Prostate gland (tissue), 2 donors: ENCODE data around the gene LCOR. TPM values are rescaled to one million over a fixed set of nuclear protein-coding genes. Genes with fewer than 3 reads are reported as not detected.

Experiments
- DNase-seq: peaks from one replicate; pipeline ENCODE4 v3.0.0-alpha.2; 2019; ENCODE audit warnings: low spot score
- H3K27ac ChIP-seq, 2 donors: fragments of 200-600 bp; sonication (generic); 2 replicates each; pipeline ENCODE4 v1.5.1; 2017 to 2019
- H3K27me3 ChIP-seq: fragments of 200-600 bp; sonication (generic); replicated peaks from 2 replicates; pipeline ENCODE4 v1.5.1; 2019; ENCODE audit not compliant: insufficient read depth
- H3K36me3 ChIP-seq, 2 donors: fragments of 200-600 bp; sonication (generic); 1 replicate in 1 of 2; 2 replicates in 1 of 2; pipeline versions ENCODE4 v1.5.1 to v1.8.1; 2017 to 2019
- H3K4me1 ChIP-seq: fragments of 200-600 bp; sonication (generic); replicated peaks from 2 replicates; pipeline ENCODE4 v1.5.1; 2019
- H3K4me3 ChIP-seq, 2 donors: fragments of 200-600 bp; sonication (generic); 2 replicates each; pipeline ENCODE4 v1.5.1; 2017 to 2019
- H3K9me3 ChIP-seq: fragments of 200-600 bp; sonication (generic); 2 replicates; pipeline ENCODE4 v1.5.1; 2017
- POLR2A ChIP-seq: fragments of 450-650 bp; IDR thresholded peaks from one replicate; pipeline ENCODE4 v1.6.1; 2016; ENCODE audit warnings: antibody characterized with exemption, mild to moderate bottlenecking
- POLR2AphosphoS5 ChIP-seq: sonication (generic); formaldehyde crosslinking; IDR thresholded peaks from one replicate; pipeline ENCODE4 v1.6.1; 2017; ENCODE audit warnings: antibody characterized with exemption
- WGBS: methylation state at CpG from one replicate; pipeline ENCODE4 v1.1.5; 2018; 5-methylcytosine and 5-hydroxymethylcytosine counted together
- intact Hi-C: fragments of 100-400 bp; cut with DNase I; formaldehyde crosslinking; loops from one replicate; pipeline ENCODE4 v1.14.2; 2022
- total RNA-seq, 2 donors: library from RNA; depleted of rRNA; stranded (reverse); fragments of >200 nt; gene quantifications; one replicate each; pipeline ENCODE4 v1.1.0, GENCODE V29; 2016
- TF ChIP-seq, protein P1 (sequence below), 4 experiments: fragments of 200-600 bp in 2 of 4; fragments of 450-650 bp in 2 of 4; sonication (generic) in 2 of 4; IDR thresholded peaks; 1 replicate in 3 of 4; 2 replicates in 1 of 4; pipeline ENCODE4 v1.5.1; 2016 to 2019; ENCODE audit warnings: antibody characterized with exemption in 4 of 4, mild to moderate bottlenecking in 2 of 4, moderate library complexity in 2 of 4

LCOR gene
- total RNA-seq, 2 donors from 2014 or later: 32.8 to 40.0 TPM

DNA sequence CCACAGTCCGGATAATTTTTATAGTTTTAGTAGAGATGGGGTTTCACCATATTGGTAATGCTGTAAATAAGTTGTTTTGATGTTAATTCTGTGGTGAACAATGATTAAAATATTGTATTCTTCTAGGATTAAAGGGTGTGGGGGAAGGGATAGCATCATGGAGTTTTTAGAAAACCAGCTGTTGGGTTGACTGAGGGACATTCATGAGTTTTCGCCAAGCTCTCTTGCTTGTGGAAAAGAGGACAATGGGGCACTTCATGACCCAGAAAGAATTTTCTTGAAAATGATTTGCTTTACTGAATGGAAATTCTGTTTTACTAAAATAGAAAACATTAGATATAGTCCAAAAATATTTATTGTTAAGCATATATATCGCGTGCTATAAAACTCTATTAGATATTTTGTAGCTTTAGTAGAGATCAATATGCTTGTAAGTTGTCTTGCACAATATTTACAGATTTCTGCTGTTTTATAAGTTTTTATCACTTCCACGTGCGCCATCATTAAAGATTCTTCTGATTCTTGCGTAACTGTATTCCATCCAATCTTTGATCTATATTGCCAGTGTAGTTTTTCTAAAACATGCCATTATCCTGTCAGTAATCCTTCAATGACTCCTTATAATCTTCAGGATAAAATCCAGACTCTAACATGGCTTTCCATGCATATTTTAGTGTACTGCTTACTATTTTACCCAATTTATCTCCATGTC is 41.8 kb downstream of the LCOR start:
- Histone ChIP-seq H3K36me3 (no peaks in the 10 kb centered on the region), H3K9me3 (no peaks in the 10 kb centered on the region), H3K4me3 (no peak overlapping the region), H3K27me3 (no peaks in the 10 kb centered on the region), H3K27ac (no peak overlapping the region), H3K4me1 (no peaks in the 10 kb centered on the region)
- 94% methylated on average over 7 of the region's 7 CpGs for WGBS
- intact Hi-C loops: no loop called here
- TF ChIP-seq POLR2A (no peak), POLR2AphosphoS5 (no peak)
- TF ChIP-seq, protein P1, sequence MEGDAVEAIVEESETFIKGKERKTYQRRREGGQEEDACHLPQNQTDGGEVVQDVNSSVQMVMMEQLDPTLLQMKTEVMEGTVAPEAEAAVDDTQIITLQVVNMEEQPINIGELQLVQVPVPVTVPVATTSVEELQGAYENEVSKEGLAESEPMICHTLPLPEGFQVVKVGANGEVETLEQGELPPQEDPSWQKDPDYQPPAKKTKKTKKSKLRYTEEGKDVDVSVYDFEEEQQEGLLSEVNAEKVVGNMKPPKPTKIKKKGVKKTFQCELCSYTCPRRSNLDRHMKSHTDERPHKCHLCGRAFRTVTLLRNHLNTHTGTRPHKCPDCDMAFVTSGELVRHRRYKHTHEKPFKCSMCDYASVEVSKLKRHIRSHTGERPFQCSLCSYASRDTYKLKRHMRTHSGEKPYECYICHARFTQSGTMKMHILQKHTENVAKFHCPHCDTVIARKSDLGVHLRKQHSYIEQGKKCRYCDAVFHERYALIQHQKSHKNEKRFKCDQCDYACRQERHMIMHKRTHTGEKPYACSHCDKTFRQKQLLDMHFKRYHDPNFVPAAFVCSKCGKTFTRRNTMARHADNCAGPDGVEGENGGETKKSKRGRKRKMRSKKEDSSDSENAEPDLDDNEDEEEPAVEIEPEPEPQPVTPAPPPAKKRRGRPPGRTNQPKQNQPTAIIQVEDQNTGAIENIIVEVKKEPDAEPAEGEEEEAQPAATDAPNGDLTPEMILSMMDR (IDR thresholded peaks at IDR 0.05): no peak
- DNase-seq: no peak

DNA sequence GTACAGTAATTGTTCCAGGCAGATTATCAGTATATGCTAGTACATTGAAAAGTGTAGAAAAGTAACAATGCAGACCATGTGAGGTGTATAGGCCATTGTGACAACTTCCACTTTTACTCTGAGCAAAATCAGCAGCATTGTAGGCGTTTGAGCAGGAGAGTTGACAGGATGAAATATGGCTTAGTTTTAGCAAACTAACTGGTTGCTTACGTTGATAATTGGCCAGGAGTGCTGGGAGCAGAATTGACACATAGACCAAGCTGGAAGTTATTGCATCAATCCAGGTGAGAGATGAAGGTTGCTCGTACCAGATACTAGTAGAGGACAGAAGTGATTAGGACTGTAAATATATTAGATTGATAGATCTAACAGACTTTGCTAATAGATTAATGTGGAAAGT is 46.0 kb downstream of the LCOR start:
- Histone ChIP-seq H3K4me1 (no peaks in the 10 kb centered on the region), H3K4me3 (no peak overlapping the region), H3K9me3 (no peaks in the 10 kb centered on the region), H3K27ac (no peak overlapping the region), H3K36me3 (no peaks in the 10 kb centered on the region), H3K27me3 (no peaks in the 10 kb centered on the region)
- TF ChIP-seq, protein P1 (IDR thresholded peaks at IDR 0.05): no peak
- TF ChIP-seq POLR2AphosphoS5: no peak
- intact Hi-C loops: no loop called here
- no peak for DNase-seq
- WGBS: 34% methylated on average over 3 of the region's 3 CpGs

DNA sequence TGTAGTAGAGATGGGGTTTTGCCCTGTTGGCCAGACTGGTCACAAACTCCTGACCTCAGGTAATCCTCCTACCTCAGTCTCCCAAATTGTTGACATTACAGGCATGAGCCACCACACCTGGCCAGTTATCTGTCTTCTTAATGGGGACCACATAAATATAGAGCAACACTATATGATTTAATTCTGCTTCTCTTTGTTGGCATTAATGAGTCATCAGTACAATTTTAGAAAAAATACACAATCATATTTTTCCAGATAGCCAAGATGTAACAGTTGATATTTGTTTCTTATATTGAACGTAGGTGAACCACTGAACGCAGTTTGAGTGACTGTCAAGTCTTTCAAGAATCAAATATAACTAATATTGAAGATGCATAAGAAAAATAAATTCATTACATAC is 48.5 kb downstream of the LCOR start:
- 93% methylated on average over 2 of the region's 2 CpGs for WGBS

DNA sequence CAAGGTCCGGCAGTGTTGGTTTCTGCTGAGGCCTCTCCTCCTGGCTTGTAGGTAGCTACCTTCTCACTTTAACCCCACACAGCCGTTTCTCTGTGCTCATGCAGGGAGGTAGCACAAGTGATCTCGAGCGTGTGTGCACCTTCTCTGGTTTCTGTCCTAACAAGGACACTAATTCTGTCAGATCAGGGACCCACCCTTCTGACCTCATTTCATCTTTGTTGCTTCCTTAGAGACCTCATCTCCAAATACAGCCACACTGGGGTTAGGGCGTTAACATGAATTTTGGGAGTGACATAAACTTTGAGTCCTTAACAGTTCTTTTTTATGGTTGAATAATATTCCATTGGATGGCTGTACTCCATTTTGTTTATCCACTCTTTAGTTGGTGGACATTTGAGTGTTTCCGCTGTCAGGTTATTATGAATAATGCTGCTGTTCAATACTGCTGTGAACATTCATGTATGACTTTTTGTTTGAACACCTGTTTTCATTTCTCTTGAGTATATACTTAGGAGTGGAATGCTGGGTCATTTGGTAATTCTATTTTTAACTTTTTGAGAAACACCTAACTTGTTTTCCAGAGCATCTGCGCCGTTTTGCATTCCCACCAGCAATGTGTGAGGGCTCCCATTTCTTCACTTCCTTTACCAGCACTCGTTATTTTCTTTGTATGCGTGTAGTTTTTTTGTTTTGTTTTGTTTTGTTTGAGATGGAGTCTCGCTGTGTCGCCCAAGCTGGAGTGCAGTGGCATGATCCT is 57.5 kb downstream of the LCOR start:
- intact Hi-C loops: no loop called here
- DNase-seq: no peak

More for the DNA sequence above, 48.5 kb downstream of the LCOR start:
- Histone ChIP-seq H3K36me3 (no peaks in the 10 kb centered on the region), H3K27ac (no peak overlapping the region), H3K4me1 (no peaks in the 10 kb centered on the region), H3K4me3 (no peak overlapping the region), H3K9me3 (no peaks in the 10 kb centered on the region), H3K27me3 (no peaks in the 10 kb centered on the region)
- DNase-seq: no peak
- intact Hi-C loops: no loop called here
- TF ChIP-seq POLR2A (no peak), POLR2AphosphoS5 (no peak)
- TF ChIP-seq, protein P1 (IDR thresholded peaks at IDR 0.05): no peak

More for the DNA sequence above, 57.5 kb downstream of the LCOR start:
- Histone ChIP-seq H3K4me3 (no peak overlapping the region), H3K9me3 (no peaks in the 10 kb centered on the region), H3K27ac (no peak overlapping the region), H3K36me3 (no peaks in the 10 kb centered on the region), H3K4me1 (no peaks in the 10 kb centered on the region), H3K27me3 (no peaks in the 10 kb centered on the region)
- 96% methylated on average over 12 of the region's 12 CpGs for WGBS
- TF ChIP-seq POLR2A: no peak
- no peak for TF ChIP-seq POLR2AphosphoS5
- TF ChIP-seq, protein P1 (IDR thresholded peaks at IDR 0.05): no peak
